ENCODE measurements around the gene RASAL3. TPM values are rescaled to one million over a fixed set of nuclear protein-coding genes. Genes with fewer than 3 reads are reported as not detected.
"Not testable (repeated sequence)": the region's sequence is repeated elsewhere in the genome, so short reads cannot be mapped to it uniquely, and the experiment has no call there.

RASAL3 gene
- total RNA-seq: 10.9 and 16.9 TPM in 2 replicates

- DNase-seq (ENCODE audit: low read depth in 2 of 2): peak in 1 of 2 donors; percentile 43
Measured at GRCh38 chr19:15464394-15465385, at the start of gene RASAL3. Gene RASAL3 (minus strand): TSS chr19:15464544. CDS start chr19:15464358, 186 bp downstream.

DNA sequence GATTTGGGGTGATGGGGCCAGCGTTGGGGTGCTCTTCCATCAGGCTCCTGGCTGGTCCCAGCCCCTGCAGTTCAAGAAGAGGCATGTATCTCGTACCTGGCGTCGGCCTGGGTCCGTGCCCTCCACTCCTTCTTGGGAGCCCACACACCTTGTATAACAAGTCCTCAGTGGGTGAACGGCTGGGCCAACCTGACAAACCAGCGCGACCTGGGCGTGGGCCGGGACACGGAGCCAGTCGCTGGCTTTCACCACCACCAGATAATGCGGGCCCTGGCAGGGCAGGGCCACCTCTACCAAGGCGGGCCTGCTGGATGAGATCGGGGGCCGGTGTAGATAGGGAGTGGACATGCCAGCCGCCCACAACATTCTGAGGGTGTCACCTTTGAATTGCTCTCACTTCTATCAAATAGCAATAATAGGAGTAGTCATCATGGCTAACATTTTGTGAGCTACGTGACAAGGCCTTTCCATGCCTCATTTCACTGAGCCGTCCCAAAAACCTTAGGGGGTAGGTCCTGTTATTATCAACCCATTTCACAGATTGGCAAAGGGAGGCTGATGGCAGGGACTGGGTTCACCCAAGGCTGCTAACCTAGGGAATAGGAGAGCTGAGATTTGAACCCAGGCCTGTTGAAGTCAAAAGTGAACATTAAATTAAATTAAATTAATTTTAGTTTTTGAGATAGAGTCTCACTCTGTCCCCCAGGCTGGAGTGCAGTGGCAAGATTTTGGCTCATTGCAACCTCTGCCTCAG is 47.5 kb upstream of the RASAL3 start:
- DNase-seq (ENCODE audit: low read depth in 2 of 2): no peak

- DNase-seq (ENCODE audit: low read depth in 2 of 2): no peak
Measured at GRCh38 chr19:15508035-15508710, 43.8 kb upstream of the RASAL3 start, which contains the start of gene CYP4F22. Gene CYP4F22 (plus strand): TSS chr19:15508525. CDS start chr19:15525337, 16,812 bp downstream.

- no peak for DNase-seq (ENCODE audit: low read depth in 2 of 2)
Measured at GRCh38 chr19:15507068-15508034, 43.0 kb upstream of the RASAL3 start.

- DNase-seq (ENCODE audit: low read depth in 2 of 2): no peak
Measured at GRCh38 chr19:15506074-15506571, 41.8 kb upstream of the RASAL3 start.

GRCh38 chr19:15502264-15502663 is 37.9 kb upstream of the RASAL3 start:
- DNase-seq (ENCODE audit: low read depth in 2 of 2): no peak

DNA sequence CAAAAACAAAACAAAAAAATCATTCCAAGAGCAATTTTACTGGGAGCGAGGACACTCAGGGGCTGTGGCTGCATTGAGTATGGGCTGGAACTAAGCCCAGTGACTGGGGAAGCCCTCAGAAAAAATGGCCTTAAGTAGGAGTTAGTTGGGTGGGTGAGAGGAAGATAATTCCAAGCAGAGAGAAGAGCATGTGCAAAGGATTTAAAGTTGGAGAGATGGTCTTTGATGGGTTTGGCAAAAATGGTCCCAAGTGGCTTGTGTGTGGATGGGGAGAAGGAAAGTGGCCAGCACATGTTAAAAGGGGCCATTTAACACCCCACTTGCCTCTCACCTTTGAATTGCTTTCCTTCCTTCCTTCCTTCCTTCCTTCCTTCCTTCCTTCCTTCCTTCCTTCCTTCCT is 37.3 kb upstream of the RASAL3 start:
- DNase-seq (ENCODE audit: low read depth in 2 of 2): no peak

DNA sequence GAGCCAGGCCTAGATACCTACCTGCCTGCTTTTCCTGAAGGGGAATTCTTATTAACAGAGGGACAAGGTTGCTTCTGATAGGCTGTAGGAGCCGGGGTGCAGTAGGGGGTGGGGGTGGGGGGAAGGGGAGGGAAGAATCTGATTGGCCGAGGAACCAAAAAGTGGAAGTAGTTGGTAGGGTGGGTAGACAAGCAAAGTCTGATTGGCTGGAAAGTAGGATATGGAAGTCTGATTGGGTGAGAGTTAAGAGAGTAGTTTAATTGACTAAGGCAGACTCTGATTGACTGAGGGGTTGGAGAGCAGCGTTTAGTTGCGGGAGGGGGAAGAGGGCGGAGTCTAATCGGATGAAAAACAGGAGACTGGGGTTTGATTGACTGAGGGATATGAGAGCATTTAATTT is 34.6 kb upstream of the RASAL3 start:
- no peak for DNase-seq (ENCODE audit: low read depth in 2 of 2)

GRCh38 chr19:15498156-15498858 is 34.0 kb upstream of the RASAL3 start:
- no peak for DNase-seq (ENCODE audit: low read depth in 2 of 2)

DNA sequence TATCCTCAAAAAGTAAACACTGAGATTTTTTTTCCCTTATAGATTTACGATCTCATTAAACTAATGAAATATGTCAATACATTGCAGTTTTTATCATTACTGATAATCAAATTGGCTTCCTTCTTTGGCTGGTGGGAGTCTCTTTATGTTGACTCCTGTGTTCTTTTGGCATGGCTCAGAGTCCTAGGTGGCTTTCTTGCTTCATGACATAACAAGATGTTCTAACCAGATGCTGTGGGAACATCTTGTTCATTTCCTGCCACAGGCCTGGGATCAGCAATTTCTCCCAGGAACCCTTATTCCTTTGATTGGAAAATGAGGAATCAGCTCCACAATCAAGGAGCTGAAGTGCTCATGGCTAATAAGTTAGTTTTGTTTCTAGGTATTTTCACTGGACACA is 30.8 kb upstream of the RASAL3 start:
- no peak for DNase-seq (ENCODE audit: low read depth in 2 of 2)

DNA sequence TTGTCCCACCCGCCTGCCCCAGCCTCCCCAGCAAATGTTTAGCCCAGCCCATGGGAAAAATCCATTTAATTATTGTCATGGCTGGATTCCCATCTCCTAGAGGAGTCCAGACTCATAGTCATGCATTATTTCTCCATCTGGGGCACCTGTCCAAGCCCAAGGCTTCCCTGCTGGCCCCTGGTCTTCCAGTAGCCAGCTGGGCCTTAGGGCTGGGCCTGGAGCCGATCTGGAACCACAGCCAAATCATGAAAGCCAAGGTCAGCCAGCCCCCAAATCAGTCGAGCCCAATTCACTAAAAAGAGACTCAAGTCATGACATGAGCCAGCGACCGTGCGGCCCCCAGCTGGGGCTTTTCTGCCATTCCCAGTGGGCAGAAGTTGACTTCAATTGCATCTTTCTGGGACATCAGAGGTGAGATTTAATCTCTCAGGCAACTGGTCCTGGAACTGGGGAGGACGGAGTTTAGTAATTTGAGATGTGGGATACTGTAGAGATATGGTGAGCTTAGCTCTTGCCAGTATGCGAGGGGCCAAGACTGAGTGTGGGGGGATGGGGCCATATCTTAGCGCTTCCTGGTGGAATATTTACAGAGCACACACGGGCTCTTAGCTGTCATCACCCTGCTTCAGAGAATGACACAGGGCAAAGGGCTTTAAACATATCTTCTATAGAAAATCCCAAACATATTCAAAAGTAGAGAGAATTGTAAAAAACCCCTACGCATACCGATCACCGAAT is 24.3 kb upstream of the RASAL3 start:
- no peak for DNase-seq (ENCODE audit: low read depth in 2 of 2)

GRCh38 chr19:15487038-15487437 is 22.7 kb upstream of the RASAL3 start:
- no peak for DNase-seq (ENCODE audit: low read depth in 2 of 2)

GRCh38 chr19:15485768-15486167 is 21.4 kb upstream of the RASAL3 start:
- not testable (repeated sequence) for DNase-seq (ENCODE audit: low read depth in 2 of 2)

DNA sequence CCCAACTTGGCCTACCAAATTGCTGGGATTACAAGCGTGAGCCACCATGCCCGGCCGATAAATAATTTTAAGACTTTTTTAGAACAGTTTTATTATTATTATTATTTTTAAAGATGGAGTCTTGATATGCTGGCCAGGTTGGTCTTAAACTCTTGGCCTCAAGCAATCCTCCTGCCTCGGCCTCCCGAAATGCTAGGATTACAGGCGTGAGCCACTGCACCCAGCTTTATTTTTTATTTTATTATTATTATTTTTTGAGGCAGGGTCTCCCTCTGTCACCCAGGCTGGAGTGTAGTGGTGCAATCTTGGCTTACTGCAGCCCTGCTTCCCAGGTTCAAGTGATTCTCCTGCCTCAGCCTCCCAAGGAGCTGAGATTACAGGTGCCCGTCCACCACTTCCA is 16.7 kb upstream of the RASAL3 start:
- DNase-seq (ENCODE audit: low read depth in 2 of 2): not testable (repeated sequence)

DNA sequence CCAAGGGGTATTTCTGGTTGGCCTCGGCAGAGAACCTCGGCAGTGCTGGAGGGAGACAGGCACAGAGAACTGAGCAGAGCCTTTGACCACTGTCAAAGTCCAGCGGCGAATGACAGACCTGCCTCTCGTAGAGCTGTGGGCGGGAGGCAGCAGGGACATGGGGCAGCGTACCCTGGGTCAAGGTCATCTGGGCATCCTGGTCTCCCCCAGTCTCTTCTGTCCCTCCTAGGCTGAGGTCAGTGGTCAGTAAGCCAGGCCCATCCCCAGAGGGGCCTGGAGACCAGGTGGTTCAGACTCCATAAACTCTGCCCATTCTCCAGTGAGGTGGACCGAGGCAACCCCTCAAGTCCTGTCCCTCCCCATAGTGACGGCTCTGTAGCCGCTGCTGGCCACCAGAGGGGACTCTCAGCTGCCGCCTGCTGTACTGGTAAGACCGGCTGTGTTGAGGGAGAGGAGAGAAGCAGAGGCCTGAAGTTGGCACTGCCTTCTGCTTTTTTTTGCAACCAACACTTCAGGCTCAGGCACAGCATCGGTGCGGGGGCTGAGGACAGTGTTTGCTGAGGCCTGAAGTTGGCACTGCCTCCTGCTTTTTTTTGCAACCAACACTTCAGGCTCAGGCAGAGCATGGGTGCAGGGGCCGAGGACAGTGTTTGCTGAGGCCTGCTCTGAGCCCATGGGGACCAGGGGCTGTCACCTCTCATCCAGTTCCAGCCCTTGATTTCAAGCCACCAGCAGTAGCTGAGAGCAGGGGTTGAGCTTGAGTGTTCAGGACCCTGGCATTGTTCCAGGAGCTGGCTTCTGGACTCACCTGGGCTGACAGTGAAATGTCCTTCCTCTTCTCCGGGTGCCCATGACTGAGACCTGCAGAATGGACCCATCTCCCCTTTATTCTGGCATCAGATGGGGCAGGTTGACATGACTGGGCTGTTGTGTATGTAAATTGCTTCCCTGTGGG is 15.3 kb upstream of the RASAL3 start, which contains the start of gene PGLYRP2:
TSS of gene PGLYRP2 (minus strand) at position 111 of the 955 bp plus-strand sequence. CDS start 130 bp downstream, outside the sequence.
- peak in 1 of 2 donors; percentile 15 for DNase-seq (ENCODE audit: low read depth in 2 of 2)

DNA sequence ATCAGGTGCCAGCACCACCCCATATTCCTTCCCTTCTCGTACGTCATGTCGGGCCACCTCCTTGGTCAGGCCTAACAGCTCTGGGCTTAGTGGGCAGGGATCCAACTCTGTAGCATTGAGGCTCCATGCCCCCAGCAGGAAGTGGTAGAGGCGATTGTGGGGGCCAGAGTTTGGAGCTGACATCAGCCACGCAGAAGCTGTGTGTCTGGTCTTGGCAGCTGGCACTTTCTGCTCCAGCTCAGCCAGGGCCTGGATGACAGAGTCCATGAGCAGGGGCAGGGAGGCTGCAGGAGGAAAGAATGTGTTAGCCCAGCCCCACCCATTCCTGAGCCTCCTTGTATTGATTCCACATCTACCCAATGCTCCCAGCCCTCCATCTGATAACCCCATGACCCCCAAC is 12.0 kb upstream of the RASAL3 start:
- DNase-seq (ENCODE audit: low read depth in 2 of 2): no peak

DNA sequence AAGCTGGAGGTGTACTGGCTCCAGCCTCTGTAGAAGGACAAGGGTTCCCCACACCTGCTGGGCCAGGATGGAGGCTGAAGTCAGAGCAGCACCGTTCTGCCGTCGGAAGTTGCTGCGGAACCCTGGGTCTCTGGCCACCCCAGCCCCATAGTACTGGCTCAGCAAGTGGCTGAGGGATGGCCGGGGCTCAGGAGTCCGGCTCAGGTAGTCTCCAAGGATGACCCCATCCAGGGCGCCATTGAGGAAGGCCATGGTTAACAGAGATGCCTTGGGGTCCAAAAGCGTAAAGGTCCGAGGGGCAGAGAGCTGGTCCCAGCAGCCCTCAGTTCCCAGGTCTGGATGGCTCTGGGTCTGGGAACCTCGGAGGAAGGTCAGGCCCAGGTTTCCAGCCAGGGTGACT is 11.3 kb upstream of the RASAL3 start:
- DNase-seq (ENCODE audit: low read depth in 2 of 2): no peak

- no peak for DNase-seq (ENCODE audit: low read depth in 2 of 2)
Measured at GRCh38 chr19:15475169-15475568, 10.8 kb upstream of the RASAL3 start.

Data from lung microvascular endothelial cell (primary cell).